Liver (tissue), 9 donors: ENCODE data around the gene GPT2. TPM values are rescaled to one million over a fixed set of nuclear protein-coding genes. Genes with fewer than 3 reads are reported as not detected.

Experiments used
- DNase-seq: peaks from one replicate; pipeline ENCODE4 v3.0.0-alpha.2; 2017; ENCODE audit warnings: low spot score
- H3K27ac ChIP-seq, 2 donors: one replicate each; pipeline ENCODE4 v1.7.0; 2013; ENCODE audit warnings: inconsistent platforms in 2 of 2, low read length in 2 of 2, control low read depth in 1 of 2, low read depth in 1 of 2, mild to moderate bottlenecking in 1 of 2
- H3K27me3 ChIP-seq, 4 donors: one replicate each; pipeline versions ENCODE4 v1.6.1 to v1.7.0; 2013; ENCODE audit warnings: low read length in 3 of 4, inconsistent platforms in 1 of 4, mild to moderate bottlenecking in 1 of 4, moderate library complexity in 1 of 4; ENCODE audit not compliant: control insufficient read depth in 4 of 4, insufficient read depth in 4 of 4
- H3K36me3 ChIP-seq, 4 donors: one replicate each; pipeline versions ENCODE4 v1.6.1 to v1.7.0; 2013; ENCODE audit warnings: low read length in 3 of 4, mild to moderate bottlenecking in 3 of 4, low read depth in 1 of 4, moderate library complexity in 1 of 4; ENCODE audit not compliant: control insufficient read depth in 4 of 4, insufficient read depth in 3 of 4
- H3K4me1 ChIP-seq, 4 donors: one replicate each; pipeline versions ENCODE4 v1.6.1 to v1.7.0; 2013; ENCODE audit warnings: low read length in 3 of 4, mild to moderate bottlenecking in 3 of 4, moderate library complexity in 1 of 4; ENCODE audit not compliant: control insufficient read depth in 4 of 4, insufficient read depth in 4 of 4
- H3K4me3 ChIP-seq, 3 donors: one replicate each; pipeline versions ENCODE4 v1.6.1 to v1.7.0; 2013; ENCODE audit warnings: low read length in 3 of 3, control low read depth in 1 of 3, low read depth in 1 of 3, mild to moderate bottlenecking in 1 of 3
- H3K9ac ChIP-seq, 2 donors: one replicate each; pipeline ENCODE4 v1.7.0; 2013; ENCODE audit warnings: low read length in 2 of 2, mild to moderate bottlenecking in 2 of 2, moderate library complexity in 2 of 2, control low read depth in 1 of 2, low read depth in 1 of 2
- H3K9me3 ChIP-seq, 4 donors: one replicate each; pipeline versions ENCODE4 v1.6.1 to v1.7.0; 2013; ENCODE audit warnings: low read length in 3 of 4; ENCODE audit not compliant: control insufficient read depth in 4 of 4
- ATF3 ChIP-seq: IDR thresholded peaks from 2 replicates; pipeline ENCODE4 v1.6.1; 2016; ENCODE audit warnings: antibody characterized with exemption
- EGR1 ChIP-seq, 2 donors: IDR thresholded peaks; 2 replicates each; pipeline ENCODE4 v1.6.1; 2016 to 2018; ENCODE audit warnings: antibody characterized with exemption in 2 of 2, low read depth in 2 of 2
- FOXA1 ChIP-seq: IDR thresholded peaks from 2 replicates; pipeline ENCODE4 v1.6.1; 2016; ENCODE audit warnings: antibody characterized with exemption
- HNF4G ChIP-seq: IDR thresholded peaks from 2 replicates; pipeline ENCODE4 v1.6.1; 2016; ENCODE audit warnings: antibody characterized with exemption
- JUND ChIP-seq, 2 donors: IDR thresholded peaks; 2 replicates each; pipeline ENCODE4 v1.6.1; 2016; ENCODE audit warnings: antibody characterized with exemption in 2 of 2
- NR2F2 ChIP-seq: IDR thresholded peaks from 2 replicates; pipeline ENCODE4 v1.6.1; 2016; ENCODE audit warnings: antibody characterized with exemption
- REST ChIP-seq: IDR thresholded peaks from 2 replicates; pipeline ENCODE4 v1.6.1; 2016; ENCODE audit warnings: antibody characterized with exemption, mild to moderate bottlenecking
- RXRA ChIP-seq, 2 donors: IDR thresholded peaks; 2 replicates each; pipeline ENCODE4 v1.6.1; 2017 to 2018; ENCODE audit warnings: antibody characterized with exemption in 2 of 2, mild to moderate bottlenecking in 1 of 2
- SP1 ChIP-seq: IDR thresholded peaks from 2 replicates; pipeline ENCODE4 v1.6.1; 2018; ENCODE audit warnings: antibody characterized with exemption, mild to moderate bottlenecking
- TAF1 ChIP-seq: conservative IDR thresholded peaks from 2 replicates; pipeline ENCODE4 v1.6.1; 2016; ENCODE audit warnings: antibody characterized with exemption, mild to moderate bottlenecking
- YY1 ChIP-seq: IDR thresholded peaks from 2 replicates; pipeline ENCODE4 v1.6.1; 2016; ENCODE audit warnings: antibody characterized with exemption, mild to moderate bottlenecking
- WGBS: extraction: QIAGEN DNeasy Blood & Tissue Kit; methylation state at CpG from one replicate; pipeline ENCODE4 v1.1.7; 2013; 5-methylcytosine and 5-hydroxymethylcytosine counted together
- polyA plus RNA-seq, 2 donors: library from polyadenylated mRNA; stranded (reverse) in 1 of 2; unstranded in 1 of 2; fragments of 200-250 nt in 1 of 2; fragments of >200 nt in 1 of 2; fragmentation: Nextera tagmentation in 1 of 2; extraction: Ambion mirVana in 1 of 2; gene quantifications; one replicate each; pipeline versions ENCODE4 v1.2.1 to v1.2.3, GENCODE V29; 2013 to 2015
- total RNA-seq, 2 donors: library from RNA; depleted of rRNA; stranded (reverse); fragments of >200 nt; gene quantifications; one replicate each; pipeline ENCODE4 v1.2.3, GENCODE V29; 2014
- TF ChIP-seq, protein P1 (sequence below): IDR thresholded peaks from 2 replicates; pipeline ENCODE4 v1.6.1; 2016; ENCODE audit warnings: antibody characterized with exemption
- TF ChIP-seq, protein P2 (sequence below): fragments of 150-350 bp; IDR thresholded peaks from 2 replicates; pipeline ENCODE4 v1.5.1; 2017; ENCODE audit warnings: improper control_type of control experiment, low read depth, low read length; ENCODE audit not compliant: missing input control
- TF ChIP-seq, protein P3 (sequence below): IDR thresholded peaks from 2 replicates; pipeline ENCODE4 v1.6.1; 2016; ENCODE audit warnings: antibody characterized with exemption
- donor health status: healthy.
- donor health status: healthy.
- donor health status: healthy.
- donor health status: healthy.
- donor health status: healthy.

Gene GPT2
- total and polyA plus RNA-seq, 4 donors: 6.8 to 78.3 (median 47.0) TPM

DNA sequence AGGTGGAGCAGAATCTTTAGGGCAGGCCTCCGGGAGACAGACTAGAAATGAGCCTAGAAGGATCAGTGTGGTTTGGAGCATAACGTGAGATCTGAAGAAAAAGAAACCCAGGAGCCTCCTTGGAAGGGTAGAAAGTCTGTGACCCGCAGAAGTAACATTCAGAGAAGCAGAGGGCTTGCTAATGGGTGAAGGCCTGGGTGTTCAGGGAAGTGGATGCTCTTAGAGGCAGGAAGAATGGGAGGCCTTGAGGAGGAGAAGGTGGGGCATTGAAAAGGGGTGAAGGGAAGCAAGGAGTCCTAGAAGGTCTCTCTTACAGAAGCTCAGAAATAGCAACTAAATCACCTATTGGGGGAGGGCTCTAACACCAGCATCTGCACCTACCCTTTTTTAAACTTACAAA lies 20.3 kb downstream of the GPT2 start (continued):
- TF ChIP-seq, protein P1, sequence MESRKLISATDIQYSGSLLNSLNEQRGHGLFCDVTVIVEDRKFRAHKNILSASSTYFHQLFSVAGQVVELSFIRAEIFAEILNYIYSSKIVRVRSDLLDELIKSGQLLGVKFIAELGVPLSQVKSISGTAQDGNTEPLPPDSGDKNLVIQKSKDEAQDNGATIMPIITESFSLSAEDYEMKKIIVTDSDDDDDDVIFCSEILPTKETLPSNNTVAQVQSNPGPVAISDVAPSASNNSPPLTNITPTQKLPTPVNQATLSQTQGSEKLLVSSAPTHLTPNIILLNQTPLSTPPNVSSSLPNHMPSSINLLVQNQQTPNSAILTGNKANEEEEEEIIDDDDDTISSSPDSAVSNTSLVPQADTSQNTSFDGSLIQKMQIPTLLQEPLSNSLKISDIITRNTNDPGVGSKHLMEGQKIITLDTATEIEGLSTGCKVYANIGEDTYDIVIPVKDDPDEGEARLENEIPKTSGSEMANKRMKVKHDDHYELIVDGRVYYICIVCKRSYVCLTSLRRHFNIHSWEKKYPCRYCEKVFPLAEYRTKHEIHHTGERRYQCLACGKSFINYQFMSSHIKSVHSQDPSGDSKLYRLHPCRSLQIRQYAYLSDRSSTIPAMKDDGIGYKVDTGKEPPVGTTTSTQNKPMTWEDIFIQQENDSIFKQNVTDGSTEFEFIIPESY: no peak
- TF ChIP-seq SP1 (no peak), HNF4G (no peak), JUND (IDR thresholded peaks at IDR 0.05) (no peak), FOXA1 (no peak), YY1 (no peak), TAF1 (no peak)

GRCh38 chr16:46906360-46907060 lies 22.3 kb downstream of the GPT2 start:
- Histone ChIP-seq H3K27ac (no peak overlapping the region), H3K4me1 (no peaks in the 10 kb centered on the region), H3K9ac (no peak overlapping the region), H3K4me3 (no peak overlapping the region), H3K27me3 (no peaks in the 10 kb centered on the region), H3K9me3 (no peaks in the 10 kb centered on the region), H3K36me3 (peaks cover 2 to 50% (median 36%) of the 10 kb centered on the region in 4 donors)
- WGBS: 94% methylated on average over 12 of the region's 12 CpGs
- TF ChIP-seq, protein P2, sequence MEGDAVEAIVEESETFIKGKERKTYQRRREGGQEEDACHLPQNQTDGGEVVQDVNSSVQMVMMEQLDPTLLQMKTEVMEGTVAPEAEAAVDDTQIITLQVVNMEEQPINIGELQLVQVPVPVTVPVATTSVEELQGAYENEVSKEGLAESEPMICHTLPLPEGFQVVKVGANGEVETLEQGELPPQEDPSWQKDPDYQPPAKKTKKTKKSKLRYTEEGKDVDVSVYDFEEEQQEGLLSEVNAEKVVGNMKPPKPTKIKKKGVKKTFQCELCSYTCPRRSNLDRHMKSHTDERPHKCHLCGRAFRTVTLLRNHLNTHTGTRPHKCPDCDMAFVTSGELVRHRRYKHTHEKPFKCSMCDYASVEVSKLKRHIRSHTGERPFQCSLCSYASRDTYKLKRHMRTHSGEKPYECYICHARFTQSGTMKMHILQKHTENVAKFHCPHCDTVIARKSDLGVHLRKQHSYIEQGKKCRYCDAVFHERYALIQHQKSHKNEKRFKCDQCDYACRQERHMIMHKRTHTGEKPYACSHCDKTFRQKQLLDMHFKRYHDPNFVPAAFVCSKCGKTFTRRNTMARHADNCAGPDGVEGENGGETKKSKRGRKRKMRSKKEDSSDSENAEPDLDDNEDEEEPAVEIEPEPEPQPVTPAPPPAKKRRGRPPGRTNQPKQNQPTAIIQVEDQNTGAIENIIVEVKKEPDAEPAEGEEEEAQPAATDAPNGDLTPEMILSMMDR: no peak
- TF ChIP-seq YY1 (no peak), JUND (IDR thresholded peaks at IDR 0.05) (no peak), RXRA (IDR thresholded peaks at IDR 0.05) (no peak), ATF3 (no peak), TAF1 (no peak), REST (no peak), NR2F2 (no peak), EGR1 (IDR thresholded peaks at IDR 0.05; ENCODE audit: low read depth in 2 of 2) (no peak)
- TF ChIP-seq, protein P3, sequence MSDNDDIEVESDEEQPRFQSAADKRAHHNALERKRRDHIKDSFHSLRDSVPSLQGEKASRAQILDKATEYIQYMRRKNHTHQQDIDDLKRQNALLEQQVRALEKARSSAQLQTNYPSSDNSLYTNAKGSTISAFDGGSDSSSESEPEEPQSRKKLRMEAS: no peak
- no peak for DNase-seq
